Endothelial cell (in vitro differentiated cells): ENCODE results near the gene MBNL1. TPM values are rescaled to one million over a fixed set of nuclear protein-coding genes. Genes with fewer than 3 reads are reported as not detected.

Experiments used
- DNase-seq: peaks from one replicate; pipeline ENCODE4 v3.0.0; 2021; ENCODE audit warnings: low spot score
- H3K27ac Mint-ChIP-seq: one replicate; pipeline ENCODE4 v1.8.0; 2021; ENCODE audit warnings: mixed read lengths, inconsistent platforms; ENCODE audit not compliant: unreplicated experiment
- H3K27me3 Mint-ChIP-seq: one replicate; pipeline ENCODE4 v1.8.0; 2021; ENCODE audit warnings: mild to moderate bottlenecking, moderate library complexity, mixed read lengths, inconsistent platforms; ENCODE audit not compliant: unreplicated experiment
- H3K36me3 Mint-ChIP-seq: one replicate; pipeline ENCODE4 v1.8.0; 2021; ENCODE audit warnings: mild to moderate bottlenecking, low read depth, mixed read lengths, inconsistent platforms; ENCODE audit not compliant: unreplicated experiment
- H3K4me1 Mint-ChIP-seq: one replicate; pipeline ENCODE4 v1.8.0; 2021; ENCODE audit warnings: mild to moderate bottlenecking, mixed read lengths, inconsistent platforms; ENCODE audit not compliant: unreplicated experiment
- H3K4me3 Mint-ChIP-seq: one replicate; pipeline ENCODE4 v1.8.0; 2021; ENCODE audit warnings: mild to moderate bottlenecking, mixed read lengths, inconsistent platforms; ENCODE audit not compliant: unreplicated experiment
- H3K9me3 Mint-ChIP-seq: one replicate; pipeline ENCODE4 v1.8.0; 2021; ENCODE audit warnings: mixed read lengths, inconsistent platforms; ENCODE audit not compliant: unreplicated experiment
- CTCF ChIP-seq: fragments of 200-600 bp; sonication (generic); IDR thresholded peaks from one replicate; pipeline ENCODE4 v1.5.0; 2021; ENCODE audit warnings: antibody characterized with exemption; ENCODE audit not compliant: unreplicated experiment
- total RNA-seq: library from RNA; stranded (reverse); fragmentation: NEBNext Ultra II Directional; extraction: Animal tissue kit (Norgen Biotek cat#: 25700); gene quantifications from one replicate; pipeline ENCODE4 v1.2.1, GENCODE V29; 2021; ENCODE audit not compliant: unreplicated experiment

MBNL1 gene
- total RNA-seq, 1 donor from 2014 or later: 54.1 TPM

- peaks cover 1% of the 10 kb centered on the region for H3K27me3 Mint-ChIP-seq
- peaks cover 11% of the 10 kb centered on the region for H3K4me1 Mint-ChIP-seq
- no peaks in the 10 kb centered on the region for H3K9me3 Mint-ChIP-seq
- H3K36me3 Mint-ChIP-seq: no peaks in the 10 kb centered on the region
- no peak overlapping the region for H3K4me3 Mint-ChIP-seq
- no peak overlapping the region for H3K27ac Mint-ChIP-seq
- no peak for TF ChIP-seq CTCF
- DNase-seq: no peak
Measured at GRCh38 chr3:152350139-152350538, 81.4 kb downstream of the MBNL1 start.

- Mint-ChIP-seq H3K9me3 (no peaks in the 10 kb centered on the region), H3K36me3 (no peaks in the 10 kb centered on the region)
- no peak for DNase-seq
Measured at GRCh38 chr3:152350776-152351175, 82.0 kb downstream of the MBNL1 start.

GRCh38 chr3:152352554-152352953 is 83.8 kb downstream of the MBNL1 start:
- peaks cover 1% of the 10 kb centered on the region for H3K27me3 Mint-ChIP-seq
- no peak for TF ChIP-seq CTCF
- no peaks in the 10 kb centered on the region for H3K9me3 Mint-ChIP-seq
- no peak for DNase-seq
- no peaks in the 10 kb centered on the region for H3K36me3 Mint-ChIP-seq
- H3K27ac Mint-ChIP-seq: peak overlapping the region; percentile 40
- H3K4me1 Mint-ChIP-seq: peaks cover 11% of the 10 kb centered on the region
- no peak overlapping the region for H3K4me3 Mint-ChIP-seq

More at GRCh38 chr3:152350776-152351175, 82.0 kb downstream of the MBNL1 start:
- TF ChIP-seq CTCF: no peak
- Mint-ChIP-seq H3K4me1 (peaks cover 11% of the 10 kb centered on the region), H3K27ac (no peak overlapping the region), H3K4me3 (no peak overlapping the region), H3K27me3 (peaks cover 1% of the 10 kb centered on the region)

GRCh38 chr3:152353578-152353977 is 84.8 kb downstream of the MBNL1 start:
- Mint-ChIP-seq H3K4me1 (peaks cover 7% of the 10 kb centered on the region), H3K9me3 (no peaks in the 10 kb centered on the region), H3K27ac (no peak overlapping the region), H3K4me3 (no peak overlapping the region), H3K27me3 (peaks cover 1% of the 10 kb centered on the region), H3K36me3 (no peaks in the 10 kb centered on the region)
- DNase-seq: no peak
- no peak for TF ChIP-seq CTCF

GRCh38 chr3:152355744-152356665 is 87.3 kb downstream of the MBNL1 start:
- H3K4me3 Mint-ChIP-seq: no peak overlapping the region
- peaks cover 1% of the 10 kb centered on the region for H3K27me3 Mint-ChIP-seq
- H3K4me1 Mint-ChIP-seq: peaks cover 7% of the 10 kb centered on the region
- no peak for TF ChIP-seq CTCF
- no peak overlapping the region for H3K27ac Mint-ChIP-seq
- no peaks in the 10 kb centered on the region for H3K36me3 Mint-ChIP-seq
- no peaks in the 10 kb centered on the region for H3K9me3 Mint-ChIP-seq
- DNase-seq: no peak
